Heart left ventricle (tissue), 13 donors: ENCODE data around the gene SMYD4.

Source experiments
- CTCF ChIP-seq, 12 donors: fragments of 200-600 bp; sonication (generic) in 4 of 12; IDR thresholded peaks; one replicate each; pipeline versions ENCODE4 v1.5.0 to v1.8.0; 2018 to 2022; ENCODE audit warnings: antibody characterized with exemption in 12 of 12, mild to moderate bottlenecking in 5 of 12
- POLR2A ChIP-seq, 2 donors: fragments of 450-650 bp; IDR thresholded peaks; one replicate each; pipeline ENCODE4 v1.6.1; 2017; ENCODE audit warnings: antibody characterized with exemption in 2 of 2, mild to moderate bottlenecking in 2 of 2, moderate library complexity in 2 of 2
- donor health status: ischemic (EF 13 %, LVEDD 7.1; RV severe dilation, severe dysfunction).
- donor health status: DM: no; HTN: yes; CAD: no.
- donor health status: DM: no; HTN: no; CAD: no.
- donor health status: ischemic (EF 25% LVEDD 6.9; RV normal size, moderate dysfunction).
- donor health status: ischemic (EF 25% LVEDD 5.7; RV mildly dilated, moderate dysfunction).
- donor health status: ischemic (EF 35%, LVEDD 5.7; RV mildly dilated, moderate dysfunction).
- donor health status: nonischemic (EF 11% LVEDD 7.7; RV severe dilation, severe dysfunction).
- donor health status: DM: yes; HTN: yes; CAD: no.
- donor health status: PGD.
- donor health status: ischemic (EF 29% LVEDD 5.4; RV normal size, mild dysfunction).
- donor health status: nonischemic (EF 23%, LVEDD 6.1; RV moderate dilation, normal function).

DNA sequence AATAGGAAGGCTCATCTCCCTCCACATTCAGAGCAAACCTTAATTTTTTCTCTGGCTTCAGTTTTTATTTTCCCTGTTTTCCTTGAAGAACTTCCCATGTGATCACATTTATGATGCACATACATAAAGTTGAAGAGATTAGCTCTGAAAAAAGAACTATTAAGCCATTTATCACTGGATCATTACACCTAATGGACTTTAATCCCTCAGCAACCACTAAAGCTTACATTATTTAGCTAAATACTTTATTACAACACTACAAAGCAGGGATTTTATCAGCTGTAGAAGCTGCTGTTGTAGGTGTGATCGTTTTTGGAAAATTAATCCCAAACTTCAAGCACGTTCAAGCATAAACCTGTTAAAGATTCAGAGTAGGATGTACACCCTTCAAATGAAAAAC, 21.1 kb downstream of the SMYD4 start:
- TF ChIP-seq POLR2A (IDR thresholded peaks at IDR 0.05) (no peak), CTCF (IDR thresholded peaks at IDR 0.05) (no peak)
